ENCODE data around the gene PLA2G7.
"Not testable (repeated sequence)": the region's sequence is repeated elsewhere in the genome, so short reads cannot be mapped to it uniquely, and the experiment has no call there.

PLA2G7 gene

GRCh38 chr6:46748940-46749503 lies 13.8 kb upstream of the PLA2G7 start:
- no peak for DNase-seq (ENCODE audit: low read depth)

GRCh38 chr6:46746696-46747095 lies 11.5 kb upstream of the PLA2G7 start, which contains the start of gene ANKRD66:
ANKRD66 (plus strand) TSS chr6:46746933; CDS start chr6:46751949, 5,016 bp downstream.
- DNase-seq (ENCODE audit: low read depth) = no peak

- DNase-seq (ENCODE audit: low read depth) = no peak
These were observed 10.8 kb upstream of the PLA2G7 start for GRCh38 chr6:46745973-46746372.

GRCh38 chr6:46744159-46744725 lies 9.1 kb upstream of the PLA2G7 start:
- not testable (repeated sequence) for DNase-seq (ENCODE audit: low read depth)

GRCh38 chr6:46743425-46744158 lies 8.4 kb upstream of the PLA2G7 start:
- no peak for DNase-seq (ENCODE audit: low read depth)

GRCh38 chr6:46741910-46742309 lies 6.7 kb upstream of the PLA2G7 start:
- DNase-seq (ENCODE audit: low read depth) = no peak

- DNase-seq (ENCODE audit: low read depth) = no peak
These were observed 6.3 kb upstream of the PLA2G7 start for GRCh38 chr6:46741482-46741881.

- no peak for DNase-seq (ENCODE audit: low read depth)
These were observed 1.7 kb upstream of the PLA2G7 start for GRCh38 chr6:46736906-46737305.

GRCh38 chr6:46735720-46736031 lies 501 bp upstream of the PLA2G7 start:
- DNase-seq (ENCODE audit: low read depth) = no peak

GRCh38 chr6:46733341-46733801 lies 1.8 kb downstream of the PLA2G7 start:
- DNase-seq (ENCODE audit: low read depth) = no peak

- DNase-seq (ENCODE audit: low read depth) = no peak
These were observed 4.2 kb downstream of the PLA2G7 start for GRCh38 chr6:46730921-46731461.

- DNase-seq (ENCODE audit: low read depth) = no peak
These were observed 5.3 kb downstream of the PLA2G7 start for GRCh38 chr6:46729787-46730326.

- DNase-seq (ENCODE audit: low read depth) = no peak
These were observed 14.8 kb downstream of the PLA2G7 start for GRCh38 chr6:46720401-46720800.

- no peak for DNase-seq (ENCODE audit: low read depth)
These were observed 16.1 kb downstream of the PLA2G7 start for GRCh38 chr6:46719099-46719498.

GRCh38 chr6:46715141-46715540 lies 20.0 kb downstream of the PLA2G7 start:
- no peak for DNase-seq (ENCODE audit: low read depth)

GRCh38 chr6:46711491-46711890 lies 23.7 kb downstream of the PLA2G7 start:
- no peak for DNase-seq (ENCODE audit: low read depth)

- DNase-seq (ENCODE audit: low read depth) = no peak
These were observed 28.7 kb downstream of the PLA2G7 start for GRCh38 chr6:46706464-46706863.

- no peak for DNase-seq (ENCODE audit: low read depth)
These were observed 30.6 kb downstream of the PLA2G7 start for GRCh38 chr6:46704562-46704961.

- no peak for DNase-seq (ENCODE audit: low read depth)
These were observed 35.2 kb downstream of the PLA2G7 start for GRCh38 chr6:46699970-46700369.

GRCh38 chr6:46690911-46691451 lies 44.2 kb downstream of the PLA2G7 start:
- no peak for DNase-seq (ENCODE audit: low read depth)

GRCh38 chr6:46690141-46690755 lies 44.9 kb downstream of the PLA2G7 start:
- no peak for DNase-seq (ENCODE audit: low read depth)

- DNase-seq (ENCODE audit: low read depth) = no peak
These were observed 45.5 kb downstream of the PLA2G7 start for GRCh38 chr6:46689657-46690056.

Data from activated T-cell treated with anti-CD3 and anti-CD28 coated beads for 1 hour (primary cell).